AG04450 (cell line): ENCODE data around the gene FSD1L. TPM values are rescaled to one million over a fixed set of nuclear protein-coding genes. Genes with fewer than 3 reads are reported as not detected.

Source experiments
- CTCF ChIA-PET: fragments of 300-600, 350-600 bp; formaldehyde crosslinking; extraction: SDS; loops from one replicate; lab custom pipeline; 2022; ENCODE audit warnings: antibody characterized with exemption, inconsistent platforms; lab: Charles Lee
- POLR2A ChIA-PET: fragments of 350-600 bp; formaldehyde crosslinking; extraction: SDS; loops from one replicate; lab custom pipeline; 2021; ENCODE audit warnings: antibody characterized with exemption, inconsistent platforms; lab: Yijun Ruan, JAX
- DNase-seq: peaks from one replicate; pipeline ENCODE4 v3.0.0-alpha.2; 2011; ENCODE audit warnings: low read depth, low spot score
- H3K27ac ChIP-seq: one replicate; pipeline ENCODE4 v1.5.1; 2012; ENCODE audit warnings: low read depth, low read length, control low read depth
- H3K27me3 ChIP-seq: one replicate; pipeline ENCODE4 v1.6.0; 2012; ENCODE audit warnings: low read length; ENCODE audit not compliant: control insufficient read depth, insufficient read depth
- H3K4me3 ChIP-seq: 2 replicates; pipeline ENCODE4 v1.5.1; 2011; ENCODE audit warnings: mild to moderate bottlenecking, low read depth, low read length, control low read depth
- H3K9me3 ChIP-seq: 2 replicates; pipeline ENCODE4 v1.5.1; 2012; ENCODE audit warnings: low read length; ENCODE audit not compliant: control insufficient read depth, insufficient read depth
- CTCF ChIP-seq: IDR thresholded peaks from 2 replicates; pipeline ENCODE4 v1.5.1; 2011; ENCODE audit warnings: low read depth, low read length, control low read depth, inconsistent platforms
- polyA plus RNA-seq: library from polyadenylated mRNA; depleted of rRNA; stranded (reverse); fragments of >200 nt; gene quantifications from 2 replicates; pipeline ENCODE4 v1.2.3, GENCODE V29; 2011

Gene FSD1L
- polyA plus RNA-seq, 1 experiment, result 7.4 TPM

- Histone ChIP-seq H3K9me3 (no peaks in the 10 kb centered on the region), H3K27ac (no peak overlapping the region), H3K27me3 (no peaks in the 10 kb centered on the region), H3K4me3 (no peak overlapping the region)
- POLR2A ChIA-PET, result no interaction called here
- CTCF ChIA-PET, result no interaction called here
- no peak for DNase-seq
- no peak for TF ChIP-seq CTCF
Measured at GRCh38 chr9:105421864-105422263, 26.0 kb upstream of the FSD1L start.

- no peak for DNase-seq
- no peaks in the 10 kb centered on the region for H3K27me3 ChIP-seq
- H3K27ac ChIP-seq, result no peak overlapping the region
- TF ChIP-seq CTCF, result peak; percentile 60
- no peak overlapping the region for H3K4me3 ChIP-seq
- no peaks in the 10 kb centered on the region for H3K9me3 ChIP-seq
- POLR2A ChIA-PET, result no interaction called here
- CTCF ChIA-PET, result interaction anchor here (0.6 to 2.2 kb wide), 7 partner anchors 10 to 534 kb away, joined by 3 to 9 read pairs (median 4); no protein-coding TSS in a partner anchor
Measured at GRCh38 chr9:105425816-105426433, 21.9 kb upstream of the FSD1L start.

DNA sequence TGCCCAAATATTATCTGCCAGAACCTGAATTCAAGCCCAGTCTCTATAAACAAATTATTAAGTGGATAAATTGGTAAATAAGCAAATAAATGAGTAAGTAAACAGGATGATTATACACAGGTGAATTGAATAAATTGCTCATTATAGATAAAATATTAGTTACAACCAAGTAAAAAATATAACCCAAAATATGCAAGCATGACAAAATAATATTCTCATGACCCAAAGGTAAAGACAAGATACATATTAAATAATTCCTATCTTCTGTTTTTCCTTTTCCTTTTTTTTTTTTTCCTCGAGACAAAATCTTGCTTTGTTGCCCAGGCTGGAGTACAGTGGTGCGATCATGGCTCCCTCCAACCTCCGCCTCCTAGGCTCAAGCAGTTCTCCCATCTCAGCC is 21.2 kb upstream of the FSD1L start:
- H3K27me3 ChIP-seq, result no peaks in the 10 kb centered on the region
- no peak overlapping the region for H3K4me3 ChIP-seq
- DNase-seq, result no peak
- H3K9me3 ChIP-seq, result no peaks in the 10 kb centered on the region
- H3K27ac ChIP-seq, result no peak overlapping the region
- POLR2A ChIA-PET, result no interaction called here
- TF ChIP-seq CTCF, result no peak
- CTCF ChIA-PET, result interaction anchor here (0.7 to 2.2 kb wide), 3 partner anchors 48 to 292 kb away, joined by 4 to 9 read pairs (median 7); no protein-coding TSS in a partner anchor

GRCh38 chr9:105431424-105432246 is 16.2 kb upstream of the FSD1L start:
- ChIA-PET CTCF (interaction anchor here (2.0 kb wide), 1 partner anchor 16 kb away, joined by 12 read pairs; no protein-coding TSS in a partner anchor), POLR2A (no interaction called here)
- H3K4me3 ChIP-seq, result no peak overlapping the region

More at GRCh38 chr9:105431424-105432246, 16.2 kb upstream of the FSD1L start:
- Histone ChIP-seq H3K9me3 (peaks cover 4% of the 10 kb centered on the region), H3K27ac (no peak overlapping the region), H3K27me3 (no peaks in the 10 kb centered on the region)
- no peak for TF ChIP-seq CTCF
- no peak for DNase-seq
